Stimulated activated naive CD8-positive, alpha-beta T cell treated with anti-CD3 and anti-CD28 coated beads, Interleukin-15, amount 100 ng/mL, for 72 hours (primary cell): ENCODE data around the gene CACNA1G.

Source experiments
- ATAC-seq: fragments of 150-1000 bp; cut with Tn5 transposase; 2 replicates; pipeline ENCODE4 v1.10.0; 2021; ENCODE audit warnings: mild to moderate bottlenecking, moderate library complexity
- DNase-seq, 2 donors: peaks; one replicate each; pipeline ENCODE4 v3.0.0; 2021 to 2022
- H3K27ac Mint-ChIP-seq, 2 donors: one replicate each; pipeline ENCODE4 v1.8.0; 2022; ENCODE audit warnings: mild to moderate bottlenecking in 2 of 2, mixed read lengths in 2 of 2, moderate library complexity in 2 of 2
- H3K27me3 Mint-ChIP-seq: one replicate; pipeline ENCODE4 v1.8.0; 2022; ENCODE audit warnings: mixed read lengths
- H3K4me1 Mint-ChIP-seq: one replicate; pipeline ENCODE4 v1.8.0; 2022; ENCODE audit warnings: mild to moderate bottlenecking, mixed read lengths
- H3K4me3 Mint-ChIP-seq, 2 donors: one replicate each; pipeline ENCODE4 v1.8.0; 2022; ENCODE audit warnings: mild to moderate bottlenecking in 2 of 2, mixed read lengths in 2 of 2, moderate library complexity in 1 of 2
- H3K9me3 Mint-ChIP-seq, 2 donors: one replicate each; pipeline ENCODE4 v1.8.0; 2022; ENCODE audit warnings: mixed read lengths in 2 of 2

CACNA1G gene

DNA sequence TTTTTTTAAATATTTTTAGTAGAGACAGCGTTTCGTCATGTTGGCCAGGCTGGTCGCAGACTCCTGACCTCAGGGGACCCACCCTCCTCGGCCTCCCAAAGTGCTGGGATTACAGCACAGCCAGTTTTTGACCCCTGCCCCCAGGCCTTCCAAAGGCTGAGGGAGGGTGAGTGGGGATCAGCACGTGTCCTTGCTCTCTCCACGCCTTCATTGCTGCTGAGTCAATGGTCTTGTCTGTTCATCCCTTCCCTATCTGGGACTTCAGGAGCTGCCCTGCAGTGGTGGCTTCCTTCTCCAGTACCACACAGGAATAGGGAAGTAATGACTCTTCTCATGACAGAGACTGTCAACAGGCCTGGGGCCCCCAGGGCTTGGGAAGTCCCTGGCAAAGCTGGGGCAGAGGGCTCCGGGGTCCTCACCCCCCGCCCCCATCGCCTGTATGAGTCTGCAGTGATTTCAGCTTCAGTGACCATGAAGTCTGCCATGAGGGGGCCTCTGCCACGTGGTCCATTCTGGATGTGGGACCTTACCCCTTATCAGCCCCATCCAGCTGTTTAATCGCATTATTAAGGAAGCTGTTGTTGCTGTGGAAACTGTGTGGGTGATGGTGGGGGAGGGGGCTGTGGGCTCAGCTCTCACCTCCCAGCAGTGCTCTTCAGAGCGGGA, 80.3 kb downstream of the CACNA1G start:
- DNase-seq = no peak
- Mint-ChIP-seq H3K27me3 (peaks cover 34% of the 10 kb centered on the region), H3K27ac (peak overlapping the region in 1 of 2 donors; percentile 45), H3K9me3 (no peaks in the 10 kb centered on the region), H3K4me3 (no peak overlapping the region), H3K4me1 (no peaks in the 10 kb centered on the region)
- no peak for ATAC-seq

GRCh38 chr17:50641357-50641756, 80.8 kb downstream of the CACNA1G start:
- Mint-ChIP-seq H3K27me3 (peaks cover 28% of the 10 kb centered on the region), H3K9me3 (no peaks in the 10 kb centered on the region), H3K4me3 (no peak overlapping the region), H3K27ac (no peak overlapping the region), H3K4me1 (no peaks in the 10 kb centered on the region)
- ATAC-seq (no peak), DNase-seq (no peak)

DNA sequence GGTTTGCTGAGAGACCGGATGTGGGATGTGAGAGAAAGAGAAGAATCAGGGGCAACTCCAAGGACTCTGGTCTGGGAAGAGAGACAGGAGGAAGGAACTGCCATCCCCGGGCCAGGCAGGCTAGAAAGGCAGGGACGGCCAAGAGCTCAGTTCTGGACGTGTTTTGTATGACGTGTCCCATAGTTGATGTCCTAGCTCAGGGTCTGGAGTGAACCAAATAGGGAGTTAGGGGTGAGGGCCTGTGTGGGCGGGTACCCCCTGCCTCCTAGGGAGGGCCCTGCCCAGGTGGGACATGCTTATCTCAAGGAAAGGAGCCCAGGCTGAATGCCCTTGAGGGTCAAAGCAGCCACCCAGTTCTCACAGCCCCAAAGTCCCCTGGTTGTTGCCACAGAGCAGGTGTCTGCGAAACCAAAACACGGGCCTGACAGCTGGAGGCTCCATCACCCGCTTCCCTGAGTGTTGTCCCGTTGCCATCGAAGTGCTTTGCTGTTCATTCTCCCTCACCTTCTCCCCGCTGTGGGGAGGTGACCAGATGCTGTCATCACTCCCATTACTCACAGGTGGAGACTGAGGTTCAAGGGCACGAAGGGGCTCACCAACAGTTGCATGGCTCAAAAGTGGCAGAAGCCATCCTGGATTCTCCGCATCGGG, 81.7 kb downstream of the CACNA1G start:
- H3K27ac Mint-ChIP-seq = no peak overlapping the region
- no peak for ATAC-seq
- H3K9me3 Mint-ChIP-seq = no peaks in the 10 kb centered on the region
- no peak overlapping the region for H3K4me3 Mint-ChIP-seq
- H3K4me1 Mint-ChIP-seq = no peaks in the 10 kb centered on the region
- H3K27me3 Mint-ChIP-seq = peaks cover 23% of the 10 kb centered on the region
- DNase-seq = no peak

DNA sequence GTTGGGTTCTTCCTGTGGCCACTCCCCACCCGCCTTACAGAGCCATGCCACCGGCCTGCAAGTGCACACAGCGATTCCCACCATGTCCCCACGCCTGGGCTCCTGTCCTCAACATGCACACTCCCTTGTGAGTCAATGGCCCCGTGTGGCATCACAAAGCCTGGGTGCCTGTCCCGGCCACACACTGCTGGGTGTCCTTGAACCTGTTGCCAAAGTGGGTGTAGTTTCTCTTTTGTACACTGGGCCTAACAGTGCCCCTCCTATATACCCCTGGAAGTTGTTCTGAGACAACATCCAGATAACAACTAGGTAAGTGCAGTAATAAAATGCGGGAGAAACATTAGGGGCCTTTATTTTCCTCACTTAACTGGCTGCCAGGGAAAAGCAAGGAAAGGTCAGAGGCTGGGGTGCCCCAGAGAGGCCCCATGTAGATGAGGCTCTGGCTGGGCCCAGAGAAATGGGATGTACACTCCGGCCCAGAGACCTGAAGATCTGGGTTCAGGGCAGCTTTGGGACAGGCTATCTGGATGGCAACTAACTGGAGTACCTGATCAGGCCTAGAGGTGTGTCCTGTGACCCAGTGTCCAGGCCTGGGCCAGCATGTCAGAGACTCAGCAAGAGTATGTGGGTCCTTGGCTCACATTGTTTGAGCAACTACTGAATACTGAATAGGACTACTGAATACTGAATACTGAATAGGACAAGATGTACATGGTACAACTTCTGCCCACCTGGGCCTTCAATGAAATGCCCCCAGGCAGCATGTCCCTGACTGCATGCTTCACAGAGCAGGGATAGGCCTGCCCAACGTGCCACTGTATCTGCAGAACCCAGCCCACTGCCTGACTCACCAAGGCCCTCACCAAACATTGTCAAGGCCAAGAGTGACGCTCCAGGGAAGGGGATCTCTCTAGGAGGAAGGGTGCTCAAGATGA, 82.5 kb downstream of the CACNA1G start:
- Mint-ChIP-seq H3K9me3 (no peaks in the 10 kb centered on the region), H3K27ac (no peak overlapping the region), H3K4me1 (no peaks in the 10 kb centered on the region), H3K27me3 (peaks cover 19% of the 10 kb centered on the region), H3K4me3 (no peak overlapping the region)
- no peak for ATAC-seq
- DNase-seq = no peak

- Mint-ChIP-seq H3K4me3 (no peak overlapping the region), H3K4me1 (no peaks in the 10 kb centered on the region), H3K27me3 (peaks cover 7% of the 10 kb centered on the region), H3K9me3 (no peaks in the 10 kb centered on the region), H3K27ac (no peak overlapping the region)
- DNase-seq (no peak), ATAC-seq (no peak)
These were observed 85.5 kb downstream of the CACNA1G start for GRCh38 chr17:50645748-50646682.

GRCh38 chr17:50647187-50647586, 86.7 kb downstream of the CACNA1G start:
- H3K4me1 Mint-ChIP-seq = no peaks in the 10 kb centered on the region
- no peak for ATAC-seq
- no peaks in the 10 kb centered on the region for H3K9me3 Mint-ChIP-seq
- no peak overlapping the region for H3K4me3 Mint-ChIP-seq
- no peak overlapping the region for H3K27ac Mint-ChIP-seq
- no peak for DNase-seq
- peaks cover 7% of the 10 kb centered on the region for H3K27me3 Mint-ChIP-seq

GRCh38 chr17:50649042-50649908, 88.8 kb downstream of the CACNA1G start:
- peak overlapping the region in 1 of 2 donors; percentile 75 for H3K27ac Mint-ChIP-seq
- DNase-seq (no peak), ATAC-seq (no peak)
- no peaks in the 10 kb centered on the region for H3K4me1 Mint-ChIP-seq
- no peaks in the 10 kb centered on the region for H3K9me3 Mint-ChIP-seq
- no peak overlapping the region for H3K4me3 Mint-ChIP-seq
- peaks cover 7% of the 10 kb centered on the region for H3K27me3 Mint-ChIP-seq

- ATAC-seq (no peak), DNase-seq (no peak)
- peaks cover 7% of the 10 kb centered on the region for H3K27me3 Mint-ChIP-seq
- H3K4me3 Mint-ChIP-seq = no peak overlapping the region
- H3K9me3 Mint-ChIP-seq = no peaks in the 10 kb centered on the region
- H3K27ac Mint-ChIP-seq = no peak overlapping the region
- H3K4me1 Mint-ChIP-seq = no peaks in the 10 kb centered on the region
These were observed 91.1 kb downstream of the CACNA1G start for GRCh38 chr17:50651661-50652060.

GRCh38 chr17:50653738-50654137, 93.2 kb downstream of the CACNA1G start:
- ATAC-seq = no peak
- Mint-ChIP-seq H3K4me3 (no peak overlapping the region), H3K27ac (no peak overlapping the region)

GRCh38 chr17:50656509-50656908, 96.0 kb downstream of the CACNA1G start:
- Mint-ChIP-seq H3K9me3 (no peaks in the 10 kb centered on the region), H3K4me3 (no peak overlapping the region), H3K4me1 (peaks cover 11% of the 10 kb centered on the region), H3K27ac (no peak overlapping the region), H3K27me3 (peaks cover 16% of the 10 kb centered on the region)
- no peak for ATAC-seq
- DNase-seq = no peak

More at GRCh38 chr17:50653738-50654137, 93.2 kb downstream of the CACNA1G start:
- Mint-ChIP-seq H3K27me3 (peaks cover 13% of the 10 kb centered on the region), H3K4me1 (no peaks in the 10 kb centered on the region), H3K9me3 (no peaks in the 10 kb centered on the region)
- no peak for DNase-seq

DNA sequence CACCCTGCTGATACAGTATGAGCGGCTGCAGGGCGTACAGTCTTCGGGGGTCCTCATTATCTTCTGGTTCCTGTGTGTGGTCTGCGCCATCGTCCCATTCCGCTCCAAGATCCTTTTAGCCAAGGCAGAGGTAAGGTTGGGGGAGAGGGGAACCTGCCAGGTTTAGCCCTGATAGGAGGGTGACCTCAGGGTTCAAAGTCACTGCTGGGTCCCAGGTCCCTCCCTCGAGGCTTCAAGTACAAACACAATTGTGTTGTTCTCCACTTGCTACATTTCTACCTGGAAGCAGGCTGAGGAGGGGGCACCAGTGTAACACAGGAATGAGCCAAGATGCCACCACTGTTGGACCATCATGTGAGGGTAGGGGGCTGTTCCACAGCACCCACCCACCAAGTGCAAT, 96.5 kb downstream of the CACNA1G start:
- H3K4me1 Mint-ChIP-seq = peaks cover 16% of the 10 kb centered on the region
- ATAC-seq = no peak
- H3K9me3 Mint-ChIP-seq = no peaks in the 10 kb centered on the region
- no peak overlapping the region for H3K27ac Mint-ChIP-seq
- no peak for DNase-seq
- no peak overlapping the region for H3K4me3 Mint-ChIP-seq
- H3K27me3 Mint-ChIP-seq = peaks cover 16% of the 10 kb centered on the region

DNA sequence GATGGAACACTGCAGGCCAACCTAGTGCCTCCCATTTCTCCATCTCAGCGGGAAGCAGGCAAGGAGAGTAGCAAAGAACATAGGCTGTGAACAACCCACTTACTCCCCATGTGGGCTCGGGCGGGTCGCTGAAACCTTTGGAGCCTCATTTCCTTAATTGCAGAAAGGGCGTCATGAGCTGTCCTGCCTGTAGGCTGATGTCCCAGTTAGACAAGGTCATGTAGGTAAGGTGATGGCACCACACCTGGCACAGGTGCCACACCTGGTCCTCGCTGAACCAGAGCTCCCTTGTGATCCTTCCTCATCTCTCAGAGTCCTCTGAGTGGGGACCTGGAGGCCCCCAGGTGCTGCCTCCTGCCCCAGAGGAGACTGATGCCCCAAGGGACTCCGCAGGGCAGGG, 97.1 kb downstream of the CACNA1G start:
- Mint-ChIP-seq H3K27me3 (peaks cover 16% of the 10 kb centered on the region), H3K4me3 (no peak overlapping the region), H3K27ac (no peak overlapping the region), H3K9me3 (no peaks in the 10 kb centered on the region), H3K4me1 (peaks cover 22% of the 10 kb centered on the region)
- ATAC-seq (no peak), DNase-seq (no peak)

GRCh38 chr17:50658616-50659015, 98.1 kb downstream of the CACNA1G start:
- H3K4me3 Mint-ChIP-seq = no peak overlapping the region
- H3K27ac Mint-ChIP-seq = peak overlapping the region in 1 of 2 donors; percentile 7
- peaks cover 16% of the 10 kb centered on the region for H3K27me3 Mint-ChIP-seq
- peaks cover 30% of the 10 kb centered on the region for H3K4me1 Mint-ChIP-seq
- ATAC-seq = no peak
- DNase-seq = no peak
- H3K9me3 Mint-ChIP-seq = no peaks in the 10 kb centered on the region

DNA sequence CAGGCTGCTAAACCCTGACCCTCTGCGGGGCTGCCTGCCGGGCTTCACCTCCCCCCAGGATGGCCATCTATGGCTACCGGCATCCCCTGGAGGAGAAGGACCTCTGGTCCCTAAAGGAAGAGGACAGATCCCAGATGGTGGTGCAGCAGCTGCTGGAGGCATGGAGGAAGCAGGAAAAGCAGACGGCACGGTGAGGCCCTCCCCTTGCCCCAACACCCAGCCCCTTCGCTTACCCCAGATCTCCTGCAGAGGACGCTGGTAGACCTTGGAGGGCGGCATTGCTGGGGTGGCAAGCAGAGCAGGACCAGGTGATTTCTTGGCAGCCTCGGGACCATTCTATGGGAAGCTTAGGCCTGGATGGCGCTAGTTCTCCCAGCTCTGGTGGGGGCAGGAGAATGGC, 98.7 kb downstream of the CACNA1G start:
- H3K4me1 Mint-ChIP-seq = peaks cover 30% of the 10 kb centered on the region
- DNase-seq (no peak), ATAC-seq (no peak)
- H3K27ac Mint-ChIP-seq = no peak overlapping the region
- peaks cover 16% of the 10 kb centered on the region for H3K27me3 Mint-ChIP-seq
- H3K4me3 Mint-ChIP-seq = no peak overlapping the region
- H3K9me3 Mint-ChIP-seq = no peaks in the 10 kb centered on the region
